ENCODE measurements around the gene F2RL3.

F2RL3 gene

DNA sequence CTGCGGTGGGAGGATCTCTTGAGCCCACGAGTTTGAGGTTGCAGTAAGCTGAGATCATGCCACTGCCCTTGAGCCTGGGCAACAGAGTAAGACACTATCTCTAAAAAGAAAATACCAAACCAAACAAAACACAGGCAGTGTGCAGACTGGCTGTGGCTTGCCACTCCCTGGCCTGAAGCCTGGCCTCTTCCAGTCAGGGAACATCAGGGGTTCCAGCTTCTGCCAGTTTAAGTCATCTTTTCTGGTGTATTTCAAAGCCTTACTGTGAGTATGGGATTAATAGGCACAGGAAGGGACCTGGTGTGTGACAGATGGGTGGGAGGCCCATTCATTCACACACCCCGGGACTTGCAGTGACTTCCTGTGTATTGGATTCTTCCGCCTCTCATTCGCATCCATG is 27.0 kb upstream of the F2RL3 start:
- DNase-seq (ENCODE audit: low read depth, low spot score) = no peak
- TF ChIP-seq, protein P1, sequence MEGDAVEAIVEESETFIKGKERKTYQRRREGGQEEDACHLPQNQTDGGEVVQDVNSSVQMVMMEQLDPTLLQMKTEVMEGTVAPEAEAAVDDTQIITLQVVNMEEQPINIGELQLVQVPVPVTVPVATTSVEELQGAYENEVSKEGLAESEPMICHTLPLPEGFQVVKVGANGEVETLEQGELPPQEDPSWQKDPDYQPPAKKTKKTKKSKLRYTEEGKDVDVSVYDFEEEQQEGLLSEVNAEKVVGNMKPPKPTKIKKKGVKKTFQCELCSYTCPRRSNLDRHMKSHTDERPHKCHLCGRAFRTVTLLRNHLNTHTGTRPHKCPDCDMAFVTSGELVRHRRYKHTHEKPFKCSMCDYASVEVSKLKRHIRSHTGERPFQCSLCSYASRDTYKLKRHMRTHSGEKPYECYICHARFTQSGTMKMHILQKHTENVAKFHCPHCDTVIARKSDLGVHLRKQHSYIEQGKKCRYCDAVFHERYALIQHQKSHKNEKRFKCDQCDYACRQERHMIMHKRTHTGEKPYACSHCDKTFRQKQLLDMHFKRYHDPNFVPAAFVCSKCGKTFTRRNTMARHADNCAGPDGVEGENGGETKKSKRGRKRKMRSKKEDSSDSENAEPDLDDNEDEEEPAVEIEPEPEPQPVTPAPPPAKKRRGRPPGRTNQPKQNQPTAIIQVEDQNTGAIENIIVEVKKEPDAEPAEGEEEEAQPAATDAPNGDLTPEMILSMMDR (IDR thresholded peaks at IDR 0.05; ENCODE audit: low read depth, low read length) = no peak
- in situ Hi-C loops (cut with HindIII; ENCODE audit: low sequenced_read_pairs) = no loop called here
- no peak overlapping the region for H3K4me3 ChIP-seq (ENCODE audit: low read depth, low read length)

DNA sequence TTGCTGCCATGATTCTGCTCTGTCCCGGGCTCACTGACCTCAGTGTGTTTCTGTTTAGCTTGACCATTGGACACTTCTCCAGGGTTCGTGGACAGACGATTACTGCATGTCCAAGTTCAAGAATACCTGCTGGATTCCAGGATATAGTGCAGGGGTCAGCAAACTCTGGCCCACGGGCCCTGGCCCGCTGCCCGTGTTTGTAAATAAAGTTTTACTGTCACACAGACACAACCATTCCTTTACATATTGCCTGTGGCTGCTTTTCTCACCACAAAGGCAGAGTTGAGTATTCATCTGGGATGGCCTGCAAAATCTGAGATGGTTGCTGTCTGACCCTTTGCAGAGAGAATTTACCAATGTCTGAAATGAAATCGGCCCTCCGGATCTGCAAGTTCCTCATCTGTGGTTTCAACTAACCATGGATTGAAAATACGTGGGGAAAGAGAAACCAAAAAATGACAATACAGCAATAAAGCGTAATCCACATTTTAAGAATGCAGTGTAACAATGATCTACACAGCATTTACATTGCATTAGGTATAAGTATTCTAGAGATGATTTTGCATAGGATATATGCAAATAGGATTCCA is 25.9 kb upstream of the F2RL3 start:
- in situ Hi-C loops (cut with HindIII; ENCODE audit: low sequenced_read_pairs) = no loop called here
- no peak for DNase-seq (ENCODE audit: low read depth, low spot score)
- TF ChIP-seq, protein P1 (IDR thresholded peaks at IDR 0.05; ENCODE audit: low read depth, low read length) = no peak
- H3K4me3 ChIP-seq (ENCODE audit: low read depth, low read length) = no peak overlapping the region

DNA sequence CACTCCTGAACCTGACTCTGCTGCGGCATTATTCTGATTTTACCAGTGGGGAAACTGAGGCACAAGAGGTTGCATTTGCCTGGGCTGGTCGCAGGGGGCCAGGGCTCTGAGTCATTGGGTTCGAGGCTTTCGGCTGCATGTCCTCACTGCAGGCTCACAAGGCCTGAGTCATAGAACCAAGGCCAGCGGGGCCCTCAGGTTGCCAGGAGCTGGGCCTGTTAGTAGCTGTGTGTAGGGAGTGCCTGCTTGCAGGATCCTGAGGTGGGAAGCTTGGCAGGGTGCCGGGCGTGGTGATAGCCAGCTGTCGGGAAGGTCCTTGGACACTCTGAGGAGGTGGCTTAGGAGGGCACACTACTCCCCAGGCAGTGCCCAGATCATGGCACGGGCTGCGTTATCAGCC is 21.6 kb upstream of the F2RL3 start:
- DNase-seq (ENCODE audit: low read depth, low spot score) = peak; percentile 28
- in situ Hi-C loops (cut with HindIII; ENCODE audit: low sequenced_read_pairs) = no loop called here
- TF ChIP-seq, protein P1 (IDR thresholded peaks at IDR 0.05; ENCODE audit: low read depth, low read length) = no peak
- H3K4me3 ChIP-seq (ENCODE audit: low read depth, low read length) = no peak overlapping the region

DNA sequence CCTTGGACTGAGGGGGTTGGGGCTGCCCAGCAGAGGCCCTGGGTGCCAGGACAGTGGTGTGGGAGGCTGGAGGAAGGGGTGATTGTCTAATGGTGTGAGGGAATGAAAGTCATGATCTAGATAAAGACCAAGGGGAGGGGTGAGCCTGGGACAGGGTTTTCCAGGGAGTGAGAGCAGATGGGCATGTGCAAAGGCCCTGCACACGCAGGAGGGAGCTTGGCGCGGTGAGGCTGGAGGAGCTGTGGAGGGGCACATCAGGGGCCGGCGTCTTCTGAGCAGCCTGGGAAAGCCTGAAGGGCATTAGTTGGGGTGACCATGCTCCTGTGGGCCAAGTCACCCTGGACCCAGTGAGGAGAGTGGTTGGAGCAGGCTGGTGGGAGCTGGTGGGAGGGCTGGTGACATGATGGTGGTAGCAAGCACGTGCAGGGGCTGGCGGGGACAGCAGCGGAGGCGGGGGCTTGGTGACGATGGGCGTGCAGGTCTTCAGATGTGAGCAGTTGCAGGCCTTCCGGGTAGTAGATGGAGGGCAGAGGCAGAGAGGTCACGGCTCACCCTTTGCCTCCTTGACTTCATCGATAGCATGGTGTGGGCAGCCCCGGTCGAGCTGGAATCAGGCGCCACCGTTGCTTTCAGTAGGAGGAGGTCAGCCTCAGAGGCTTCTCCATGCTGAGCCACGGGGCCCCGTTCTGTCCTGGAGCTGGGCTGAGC is 20.2 kb upstream of the F2RL3 start:
- in situ Hi-C loops (cut with HindIII; ENCODE audit: low sequenced_read_pairs) = no loop called here
- TF ChIP-seq, protein P1 (IDR thresholded peaks at IDR 0.05; ENCODE audit: low read depth, low read length) = no peak
- H3K4me3 ChIP-seq (ENCODE audit: low read depth, low read length) = no peak overlapping the region
- no peak for DNase-seq (ENCODE audit: low read depth, low spot score)

DNA sequence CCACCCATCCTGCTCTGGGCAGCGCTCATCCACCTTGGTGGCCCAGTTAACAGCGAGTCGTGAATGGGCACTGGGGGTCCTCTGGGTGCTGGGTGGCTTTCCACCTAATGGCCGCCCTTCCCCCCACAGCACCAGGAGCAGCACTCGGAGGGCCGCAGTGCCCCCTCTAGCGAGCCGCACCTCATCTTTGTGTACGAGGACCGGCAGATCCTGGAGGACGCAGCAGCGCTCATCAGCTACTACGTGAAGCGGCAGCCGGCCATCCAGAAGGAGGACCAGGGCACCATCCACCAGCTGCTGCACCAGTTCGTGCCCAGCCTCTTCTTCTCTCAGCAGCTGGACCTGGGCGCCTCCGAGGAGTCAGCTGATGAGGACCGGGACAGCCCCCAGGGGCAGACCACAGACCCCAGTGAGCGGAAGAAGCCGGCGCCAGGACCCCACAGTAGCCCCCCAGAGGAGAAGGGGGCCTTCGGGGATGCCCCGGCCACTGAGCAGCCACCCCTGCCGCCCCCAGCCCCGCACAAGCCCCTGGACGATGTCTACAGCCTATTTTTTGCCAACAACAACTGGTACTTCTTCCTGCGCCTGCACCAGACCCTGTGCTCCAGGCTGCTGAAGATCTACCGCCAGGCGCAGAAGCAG is 19.3 kb upstream of the F2RL3 start:
- no peak overlapping the region for H3K4me3 ChIP-seq (ENCODE audit: low read depth, low read length)
- DNase-seq (ENCODE audit: low read depth, low spot score) = no peak
- TF ChIP-seq, protein P1 (IDR thresholded peaks at IDR 0.05; ENCODE audit: low read depth, low read length) = no peak
- in situ Hi-C loops (cut with HindIII; ENCODE audit: low sequenced_read_pairs) = no loop called here

DNA sequence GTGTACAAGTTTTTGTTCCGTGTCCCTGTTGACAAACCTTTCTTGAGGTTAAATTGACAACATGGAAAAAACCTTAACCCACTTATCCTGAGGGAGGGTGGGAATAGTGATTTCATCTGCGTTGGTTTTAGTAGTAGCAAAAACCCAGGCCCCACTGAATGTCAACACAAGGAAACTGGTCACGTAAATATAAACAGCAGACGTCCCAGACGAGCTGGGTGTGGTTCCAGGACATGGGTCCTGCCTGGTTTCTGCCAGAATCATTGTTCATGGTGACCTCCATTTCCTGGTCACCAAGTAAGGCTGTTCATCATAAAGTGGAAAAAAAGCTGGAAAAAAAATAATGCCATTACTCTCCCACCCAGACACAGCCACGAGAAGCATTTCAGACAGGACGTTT is 16.9 kb upstream of the F2RL3 start:
- TF ChIP-seq, protein P1 (IDR thresholded peaks at IDR 0.05; ENCODE audit: low read depth, low read length) = no peak
- H3K4me3 ChIP-seq (ENCODE audit: low read depth, low read length) = no peak overlapping the region
- no peak for DNase-seq (ENCODE audit: low read depth, low spot score)
- in situ Hi-C loops (cut with HindIII; ENCODE audit: low sequenced_read_pairs) = no loop called here
